HepG2 (cell line): ENCODE results near the gene CTSA. TPM values are rescaled to one million over a fixed set of nuclear protein-coding genes. Genes with fewer than 3 reads are reported as not detected.

ENCODE experiments used
- ASH2L ChIP-seq: fragments of 300-600, 200-600 bp; sonication (generic); IDR thresholded peaks from 2 replicates; pipeline ENCODE4 v1.7.0; 2017; ENCODE audit warnings: low read depth, mild to moderate bottlenecking, moderate library complexity, mixed read lengths, low read length; ENCODE audit not compliant: insufficient read length
- BORCS8-MEF2B ChIP-seq: sonication (generic); formaldehyde crosslinking; IDR thresholded peaks from 2 replicates; pipeline ENCODE4 v1.8.0; 2022; ENCODE audit warnings: mild to moderate bottlenecking, missing genetic modification reagents
- GZF1 ChIP-seq: sonication (generic); formaldehyde crosslinking; IDR thresholded peaks from 2 replicates; pipeline ENCODE4 v1.5.1; 2020; ENCODE audit warnings: mild to moderate bottlenecking, missing genetic modification reagents
- HCFC1 ChIP-seq: fragments of 150-350 bp; IDR thresholded peaks from 2 replicates; pipeline ENCODE4 v1.6.1; 2014; ENCODE audit warnings: low read depth, low read length
- HES4 ChIP-seq: sonication (generic); formaldehyde crosslinking; IDR thresholded peaks from 2 replicates; pipeline ENCODE4 v1.9.0; 2021; ENCODE audit warnings: mild to moderate bottlenecking, missing genetic modification reagents, borderline replicate concordance
- KDM5B ChIP-seq: sonication (generic); formaldehyde crosslinking; IDR thresholded peaks from 2 replicates; pipeline ENCODE4 v1.4.0; 2020; ENCODE audit warnings: missing genetic modification reagents, mild to moderate bottlenecking, borderline replicate concordance
- NCOA2 ChIP-seq: sonication (generic); formaldehyde crosslinking; IDR thresholded peaks from 2 replicates; pipeline ENCODE4 v1.8.0; 2022; ENCODE audit warnings: inconsistent platforms
- PRPF4 ChIP-seq: fragments of 200-400 bp; formaldehyde crosslinking; IDR thresholded peaks from 2 replicates; pipeline ENCODE4 v1.6.1; 2016; ENCODE audit warnings: low read length, low read depth; ENCODE audit not compliant: poor library complexity, severe bottlenecking
- REXO4 ChIP-seq: sonication (generic); formaldehyde crosslinking; IDR thresholded peaks from 2 replicates; pipeline ENCODE4 v1.8.0; 2022; ENCODE audit warnings: missing genetic modification reagents, mild to moderate bottlenecking, borderline replicate concordance
- SRSF9 ChIP-seq: fragments of 200-400 bp; formaldehyde crosslinking; IDR thresholded peaks from 2 replicates; pipeline ENCODE4 v1.6.1; 2018; ENCODE audit warnings: borderline replicate concordance, mild to moderate bottlenecking, low read depth, low read length; ENCODE audit not compliant: insufficient read depth, poor library complexity, severe bottlenecking
- TERF1 ChIP-seq: sonication (generic); formaldehyde crosslinking; IDR thresholded peaks from 2 replicates; pipeline ENCODE4 v1.8.0; 2022; ENCODE audit warnings: mild to moderate bottlenecking, missing genetic modification reagents, moderate library complexity
- U2AF2 ChIP-seq: fragments of 200-400 bp; formaldehyde crosslinking; IDR thresholded peaks from 2 replicates; pipeline ENCODE4 v1.6.1; 2017; ENCODE audit warnings: low read depth, mild to moderate bottlenecking, low read length
- ZBTB38 ChIP-seq: sonication (generic); formaldehyde crosslinking; IDR thresholded peaks from 2 replicates; pipeline ENCODE4 v1.5.1; 2020; ENCODE audit warnings: mild to moderate bottlenecking, missing genetic modification reagents
- ZBTB44 ChIP-seq: sonication (generic); formaldehyde crosslinking; IDR thresholded peaks from 2 replicates; pipeline ENCODE4 v1.4.0; 2020; ENCODE audit warnings: missing genetic modification reagents
- ZFY ChIP-seq: sonication (generic); formaldehyde crosslinking; IDR thresholded peaks from 2 replicates; pipeline ENCODE4 v1.4.0; 2020; ENCODE audit warnings: missing genetic modification reagents
- ZNF17 ChIP-seq: sonication (generic); formaldehyde crosslinking; IDR thresholded peaks from 2 replicates; pipeline ENCODE4 v1.5.0; 2020; ENCODE audit warnings: mild to moderate bottlenecking, missing genetic modification reagents
- ZNF572 ChIP-seq: sonication (generic); formaldehyde crosslinking; IDR thresholded peaks from 2 replicates; pipeline ENCODE4 v1.5.1; 2020; ENCODE audit warnings: mild to moderate bottlenecking, missing genetic modification reagents
- ZSCAN25 ChIP-seq: sonication (generic); formaldehyde crosslinking; IDR thresholded peaks from 2 replicates; pipeline ENCODE4 v1.8.0; 2022; ENCODE audit warnings: mild to moderate bottlenecking, missing genetic modification reagents
- polyA plus RNA-seq, 8 experiments: library from polyadenylated mRNA; depleted of rRNA in 3 of 8; stranded (reverse) in 7 of 8; unstranded in 1 of 8; fragments of >200 nt; fragmentation: Illumina TruSeq in 4 of 8; extraction: Trizol in 4 of 8; gene quantifications; 2 replicates each; pipeline versions ENCODE4 v1.2.1 to v1.2.3, GENCODE V29; 2011 to 2016; ENCODE audit warnings: low read depth in 4 of 8, missing spikeins in 1 of 8, mixed read lengths in 1 of 8; ENCODE audit not compliant: insufficient read depth in 1 of 8
- total RNA-seq, 5 experiments: library from RNA; depleted of rRNA; stranded (reverse); fragments of >200 nt; fragmentation: Illumina TruSeq; extraction: Trizol; gene quantifications; 2 replicates each; pipeline ENCODE4 v1.2.3, GENCODE V29; 2016; ENCODE audit warnings: low read depth in 1 of 5
- TF ChIP-seq, protein P1 (sequence below): IDR thresholded peaks from 2 replicates; pipeline ENCODE4 v1.6.1; 2012; ENCODE audit warnings: low read depth, low read length, improper control_type of control experiment
- TF ChIP-seq, protein P2 (sequence below): sonication (generic); formaldehyde crosslinking; IDR thresholded peaks from 2 replicates; pipeline ENCODE4 v1.8.1; 2023; ENCODE audit warnings: mild to moderate bottlenecking, inconsistent platforms, moderate library complexity, missing genetic modification reagents, borderline replicate concordance
- TF ChIP-seq, protein P3 (sequence below): sonication (generic); formaldehyde crosslinking; IDR thresholded peaks from 2 replicates; pipeline ENCODE4 v1.5.1; 2020; ENCODE audit warnings: missing genetic modification reagents, mild to moderate bottlenecking, borderline replicate concordance

The CTSA gene
- total and polyA plus RNA-seq, 2 of the 13 experiments (the other 11 are each of a cell fraction or from before 2014, with no cell fraction given) = 202 to 231 TPM

DNA sequence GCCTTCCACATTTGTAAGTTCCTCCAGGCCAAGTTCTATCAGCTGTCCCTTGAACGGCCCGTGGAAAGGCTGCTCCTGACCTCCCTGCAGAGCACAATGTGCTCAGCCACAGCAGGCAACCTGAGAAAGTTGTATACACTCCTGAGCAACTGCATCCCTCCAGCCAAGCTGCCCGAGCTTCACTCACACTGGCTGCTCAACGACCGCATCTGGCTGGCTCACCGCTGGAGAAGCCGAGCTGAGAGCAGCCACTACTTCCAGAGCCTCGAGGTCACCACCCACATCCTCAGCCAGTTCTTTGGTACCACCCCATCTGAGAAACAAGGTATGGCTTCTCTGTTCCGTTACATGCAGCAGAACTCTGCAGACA, 8.1 kb upstream of the CTSA start (continued):
- TF ChIP-seq KDM5B (CRISPR knock-in tag) (no peak), ZBTB38 (CRISPR knock-in tag) (no peak), GZF1 (CRISPR knock-in tag) (0 out of 2 replicates have a peak, but pooled peaks have one; percentile 46), TERF1 (CRISPR knock-in tag) (no peak), ZSCAN25 (CRISPR knock-in tag) (0 out of 2 replicates have a peak, but pooled peaks have one; percentile 40), NCOA2 (CRISPR knock-in tag) (no peak), HES4 (no peak; the same call in 1 of the 2 replicates), SRSF9 (no peak), U2AF2 (no peak), ZBTB44 (CRISPR knock-in tag) (no peak), ASH2L (no peak), REXO4 (CRISPR knock-in tag) (no peak), PRPF4 (no peak), ZNF572 (CRISPR knock-in tag) (no peak), BORCS8-MEF2B (CRISPR knock-in tag) (0 out of 2 replicates have a peak, but pooled peaks have one; percentile 15), HCFC1 (no peak), ZFY (CRISPR knock-in tag) (no peak), ZNF17 (CRISPR knock-in tag) (no peak)
- TF ChIP-seq, protein P1, sequence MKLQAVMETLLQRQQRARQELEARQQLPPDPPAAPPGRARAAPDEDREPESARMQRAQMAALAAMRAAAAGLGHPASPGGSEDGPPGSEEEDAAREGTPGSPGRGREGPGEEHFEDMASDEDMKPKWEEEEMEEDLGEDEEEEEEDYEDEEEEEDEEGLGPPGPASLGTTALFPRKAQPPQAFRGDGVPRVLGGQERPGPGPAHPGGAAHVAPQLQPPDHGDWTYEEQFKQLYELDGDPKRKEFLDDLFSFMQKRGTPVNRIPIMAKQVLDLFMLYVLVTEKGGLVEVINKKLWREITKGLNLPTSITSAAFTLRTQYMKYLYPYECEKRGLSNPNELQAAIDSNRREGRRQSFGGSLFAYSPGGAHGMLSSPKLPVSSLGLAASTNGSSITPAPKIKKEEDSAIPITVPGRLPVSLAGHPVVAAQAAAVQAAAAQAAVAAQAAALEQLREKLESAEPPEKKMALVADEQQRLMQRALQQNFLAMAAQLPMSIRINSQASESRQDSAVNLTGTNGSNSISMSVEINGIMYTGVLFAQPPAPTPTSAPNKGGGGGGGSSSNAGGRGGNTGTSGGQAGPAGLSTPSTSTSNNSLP = no peak
- TF ChIP-seq, protein P2, sequence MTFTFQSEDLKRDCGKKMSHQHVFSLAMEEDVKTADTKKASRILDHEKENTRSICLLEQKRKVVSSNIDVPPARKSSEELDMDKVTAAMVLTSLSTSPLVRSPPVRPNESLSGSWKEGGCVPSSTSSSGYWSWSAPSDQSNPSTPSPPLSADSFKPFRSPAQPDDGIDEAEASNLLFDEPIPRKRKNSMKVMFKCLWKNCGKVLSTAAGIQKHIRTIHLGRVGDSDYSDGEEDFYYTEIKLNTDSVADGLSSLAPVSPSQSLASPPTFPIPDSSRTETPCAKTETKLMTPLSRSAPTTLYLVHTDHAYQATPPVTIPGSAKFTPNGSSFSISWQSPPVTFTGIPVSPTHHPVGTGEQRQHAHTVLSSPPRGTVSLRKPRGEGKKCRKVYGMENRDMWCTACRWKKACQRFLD (CRISPR knock-in tag) = no peak
- TF ChIP-seq, protein P3, sequence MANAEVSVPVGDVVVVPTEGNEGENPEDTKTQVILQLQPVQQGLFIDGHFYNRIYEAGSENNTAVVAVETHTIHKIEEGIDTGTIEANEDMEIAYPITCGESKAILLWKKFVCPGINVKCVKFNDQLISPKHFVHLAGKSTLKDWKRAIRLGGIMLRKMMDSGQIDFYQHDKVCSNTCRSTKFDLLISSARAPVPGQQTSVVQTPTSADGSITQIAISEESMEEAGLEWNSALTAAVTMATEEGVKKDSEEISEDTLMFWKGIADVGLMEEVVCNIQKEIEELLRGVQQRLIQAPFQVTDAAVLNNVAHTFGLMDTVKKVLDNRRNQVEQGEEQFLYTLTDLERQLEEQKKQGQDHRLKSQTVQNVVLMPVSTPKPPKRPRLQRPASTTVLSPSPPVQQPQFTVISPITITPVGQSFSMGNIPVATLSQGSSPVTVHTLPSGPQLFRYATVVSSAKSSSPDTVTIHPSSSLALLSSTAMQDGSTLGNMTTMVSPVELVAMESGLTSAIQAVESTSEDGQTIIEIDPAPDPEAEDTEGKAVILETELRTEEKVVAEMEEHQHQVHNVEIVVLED (CRISPR knock-in tag) = peak; percentile 17; the same call in 1 of the 2 replicates
